ENCODE results near the gene SAFB2. TPM values are rescaled to one million over a fixed set of nuclear protein-coding genes. Genes with fewer than 3 reads are reported as not detected.

SAFB2 gene
- total and polyA plus RNA-seq, 2 donors (not counting 3 experiments of a cell fraction or from before 2014, with no cell fraction given) = 24.6 to 85.9 TPM

- dilution Hi-C loops (cut with MboI; ENCODE audit: extremely low pct_ligation_motif_present, low sequenced_read_pairs) (no loop called here), intact Hi-C loops (cut with micrococcal nuclease) (loop anchor here (10.0 kb wide), 1 partner anchor 536 kb away; no protein-coding TSS in a partner anchor)
- no peaks in the 10 kb centered on the region for H3K9me3 ChIP-seq (replicated peaks; ENCODE audit: control insufficient read depth, insufficient read depth, low read length)
- no TSS peak for BruUV-seq (replicated peaks)
- H4K20me1 ChIP-seq (replicated peaks; ENCODE audit: control insufficient read depth, extremely low read depth, insufficient read depth, low read length) = no peaks in the 10 kb centered on the region
- no peak overlapping the region for H3K4me3 ChIP-seq (replicated peaks in 1 of 3; ENCODE audit: insufficient read depth in 1 of 3, low read depth in 1 of 3, low read length in 3 of 3)
- no peaks in the 10 kb centered on the region for H3K9me1 ChIP-seq (replicated peaks; ENCODE audit: control insufficient read depth, extremely low read depth, insufficient read depth, low read length)
- peak; percentile 31 for FAIRE-seq
- ChIA-PET POLR2A (no interaction called here), CTCF (interaction anchor here (0.7 kb wide), 1 partner anchor 12 kb away, joined by 3 read pairs; no protein-coding TSS in a partner anchor)
- peaks cover 21 to 51% of the 10 kb centered on the region in 2 experiments for H3K36me3 ChIP-seq (ENCODE audit: control insufficient read depth in 2 of 2, extremely low read depth in 1 of 2, insufficient read depth in 2 of 2, low read length in 2 of 2)
- no peaks in the 10 kb centered on the region for H3K27me3 ChIP-seq (ENCODE audit: control insufficient read depth in 2 of 2, insufficient read depth in 2 of 2, low read length in 2 of 2)
- H3K4me1 ChIP-seq (ENCODE audit: control insufficient read depth, extremely low read depth, insufficient read depth, low read length) = no peaks in the 10 kb centered on the region
- H3K9ac ChIP-seq (replicated peaks; ENCODE audit: extremely low read depth, insufficient read depth, low read length) = no peak overlapping the region
- no peak overlapping the region for H3K4me2 ChIP-seq (ENCODE audit: insufficient read depth, low read length)
- TF ChIP-seq GATA2 (IDR thresholded peaks at IDR 0.05; ENCODE audit: insufficient read depth, insufficient read length, low read depth, low read length) (no peak), EZH2 (IDR thresholded peaks at IDR 0.05; ENCODE audit: borderline replicate concordance, low read depth, low read length, severe bottlenecking) (no peak), POLR2A (IDR thresholded peaks at IDR 0.05; ENCODE audit: low read depth, low read length) (no peak), MYC (IDR thresholded peaks at IDR 0.05; ENCODE audit: low read depth, low read length) (no peak), POLR2AphosphoS5 (IDR thresholded peaks at IDR 0.05; ENCODE audit: insufficient read depth, low read depth, low read length) (no peak), JUN (IDR thresholded peaks at IDR 0.05; ENCODE audit: borderline replicate concordance, insufficient read depth, insufficient read length, low read depth) (no peak), FOS (IDR thresholded peaks at IDR 0.05; ENCODE audit: borderline replicate concordance, insufficient read depth, low read length) (no peak)
- TF ChIP-seq, protein P1, sequence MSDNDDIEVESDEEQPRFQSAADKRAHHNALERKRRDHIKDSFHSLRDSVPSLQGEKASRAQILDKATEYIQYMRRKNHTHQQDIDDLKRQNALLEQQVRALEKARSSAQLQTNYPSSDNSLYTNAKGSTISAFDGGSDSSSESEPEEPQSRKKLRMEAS (IDR thresholded peaks at IDR 0.05; ENCODE audit: insufficient read depth, insufficient read length) = no peak
- TF ChIP-seq, protein P2, sequence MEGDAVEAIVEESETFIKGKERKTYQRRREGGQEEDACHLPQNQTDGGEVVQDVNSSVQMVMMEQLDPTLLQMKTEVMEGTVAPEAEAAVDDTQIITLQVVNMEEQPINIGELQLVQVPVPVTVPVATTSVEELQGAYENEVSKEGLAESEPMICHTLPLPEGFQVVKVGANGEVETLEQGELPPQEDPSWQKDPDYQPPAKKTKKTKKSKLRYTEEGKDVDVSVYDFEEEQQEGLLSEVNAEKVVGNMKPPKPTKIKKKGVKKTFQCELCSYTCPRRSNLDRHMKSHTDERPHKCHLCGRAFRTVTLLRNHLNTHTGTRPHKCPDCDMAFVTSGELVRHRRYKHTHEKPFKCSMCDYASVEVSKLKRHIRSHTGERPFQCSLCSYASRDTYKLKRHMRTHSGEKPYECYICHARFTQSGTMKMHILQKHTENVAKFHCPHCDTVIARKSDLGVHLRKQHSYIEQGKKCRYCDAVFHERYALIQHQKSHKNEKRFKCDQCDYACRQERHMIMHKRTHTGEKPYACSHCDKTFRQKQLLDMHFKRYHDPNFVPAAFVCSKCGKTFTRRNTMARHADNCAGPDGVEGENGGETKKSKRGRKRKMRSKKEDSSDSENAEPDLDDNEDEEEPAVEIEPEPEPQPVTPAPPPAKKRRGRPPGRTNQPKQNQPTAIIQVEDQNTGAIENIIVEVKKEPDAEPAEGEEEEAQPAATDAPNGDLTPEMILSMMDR (IDR thresholded peaks at IDR 0.05; ENCODE audit: extremely low read depth in 1 of 2, insufficient read depth in 1 of 2, low read depth in 1 of 2, low read length in 2 of 2) = no peak
- H3K79me2 ChIP-seq (ENCODE audit: control insufficient read depth, insufficient read depth, low read length) = peaks cover 39% of the 10 kb centered on the region
- no peak for DNase-seq (ENCODE audit: low read depth, low spot score)
- no peak overlapping the region for H2AFZ ChIP-seq (ENCODE audit: low read depth, low read length)
- no peak overlapping the region for H3K27ac ChIP-seq (ENCODE audit: insufficient read depth, low read depth, low read length)
Observed at GRCh38 chr19:5648464-5648863, 25.9 kb upstream of the SAFB2 start.

All from endothelial cell of umbilical vein (primary cell).